ENCODE measurements around the gene GRIN2A.

DNA sequence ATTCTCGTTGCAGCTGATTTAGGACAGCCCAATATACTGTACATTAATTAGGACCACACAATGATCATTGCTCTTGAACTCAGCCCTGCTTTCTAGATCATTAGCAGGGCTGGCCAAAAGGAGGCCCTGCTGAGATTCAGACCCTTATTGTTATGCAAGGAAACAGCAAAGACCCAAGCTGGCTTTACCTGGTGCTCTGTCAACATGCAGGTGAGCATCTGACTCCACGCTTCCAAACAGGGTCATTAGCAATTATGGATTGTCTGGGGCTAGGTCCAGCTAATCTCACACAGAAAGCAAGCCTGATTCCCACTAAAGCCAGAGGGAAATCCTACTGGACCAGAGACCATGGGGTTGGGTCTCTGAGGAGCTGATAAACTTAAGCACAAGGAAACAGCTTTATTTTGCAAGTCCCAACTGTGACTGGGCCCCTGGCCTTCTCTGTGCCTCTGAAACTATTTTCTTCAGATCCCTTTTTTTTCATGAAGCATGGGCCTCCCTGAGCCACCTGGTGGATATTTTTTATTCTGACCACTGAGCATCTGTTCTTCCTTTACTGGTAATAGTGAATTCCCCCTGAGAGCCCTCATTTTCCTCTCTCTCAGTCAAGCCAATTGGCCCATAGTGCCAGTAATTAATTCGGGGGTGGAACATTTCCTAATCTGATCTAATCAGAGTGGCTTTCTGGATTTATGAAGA, 236.1 kb downstream of the GRIN2A start:
- TF ChIP-seq, protein P1, sequence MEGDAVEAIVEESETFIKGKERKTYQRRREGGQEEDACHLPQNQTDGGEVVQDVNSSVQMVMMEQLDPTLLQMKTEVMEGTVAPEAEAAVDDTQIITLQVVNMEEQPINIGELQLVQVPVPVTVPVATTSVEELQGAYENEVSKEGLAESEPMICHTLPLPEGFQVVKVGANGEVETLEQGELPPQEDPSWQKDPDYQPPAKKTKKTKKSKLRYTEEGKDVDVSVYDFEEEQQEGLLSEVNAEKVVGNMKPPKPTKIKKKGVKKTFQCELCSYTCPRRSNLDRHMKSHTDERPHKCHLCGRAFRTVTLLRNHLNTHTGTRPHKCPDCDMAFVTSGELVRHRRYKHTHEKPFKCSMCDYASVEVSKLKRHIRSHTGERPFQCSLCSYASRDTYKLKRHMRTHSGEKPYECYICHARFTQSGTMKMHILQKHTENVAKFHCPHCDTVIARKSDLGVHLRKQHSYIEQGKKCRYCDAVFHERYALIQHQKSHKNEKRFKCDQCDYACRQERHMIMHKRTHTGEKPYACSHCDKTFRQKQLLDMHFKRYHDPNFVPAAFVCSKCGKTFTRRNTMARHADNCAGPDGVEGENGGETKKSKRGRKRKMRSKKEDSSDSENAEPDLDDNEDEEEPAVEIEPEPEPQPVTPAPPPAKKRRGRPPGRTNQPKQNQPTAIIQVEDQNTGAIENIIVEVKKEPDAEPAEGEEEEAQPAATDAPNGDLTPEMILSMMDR (IDR thresholded peaks at IDR 0.05): no peak
- TF ChIP-seq POLR2A (IDR thresholded peaks at IDR 0.05): no peak
